HepG2 (cell line): ENCODE results near the gene TSEN54. TPM values are rescaled to one million over a fixed set of nuclear protein-coding genes. Genes with fewer than 3 reads are reported as not detected.

Experiments
- ATF7 ChIP-seq, 2 experiments: fragments of 450-650 bp in 1 of 2; sonication (generic) in 1 of 2; formaldehyde crosslinking in 1 of 2; IDR thresholded peaks; 2 replicates each; pipeline versions ENCODE4 v1.4.0 to v1.6.1; 2016 to 2020; ENCODE audit warnings: antibody characterized with exemption in 1 of 2, mild to moderate bottlenecking in 1 of 2, missing genetic modification reagents in 1 of 2
- BCL6 ChIP-seq: IDR thresholded peaks from 2 replicates; pipeline ENCODE4 v1.6.1; 2016; ENCODE audit warnings: missing genetic modification reagents, missing compliant biosample characterization
- EP300 ChIP-seq, 3 experiments: sonication (generic) in 1 of 3; formaldehyde crosslinking in 1 of 3; IDR thresholded peaks; 2 replicates each; pipeline versions ENCODE4 v1.5.1 to v1.6.1; 2011 to 2020; ENCODE audit warnings: low read depth in 2 of 3, low read length in 2 of 3, borderline replicate concordance in 1 of 3, improper control_type of control experiment in 1 of 3, mild to moderate bottlenecking in 1 of 3, missing genetic modification reagents in 1 of 3, moderate library complexity in 1 of 3
- ERF ChIP-seq: IDR thresholded peaks from 2 replicates; pipeline ENCODE4 v1.6.1; 2018; ENCODE audit warnings: missing biosample characterization, missing genetic modification reagents
- HDAC1 ChIP-seq: sonication (generic); formaldehyde crosslinking; IDR thresholded peaks from 2 replicates; pipeline ENCODE4 v1.5.1; 2020; ENCODE audit warnings: mild to moderate bottlenecking, missing genetic modification reagents
- MED1 ChIP-seq: sonication (generic); formaldehyde crosslinking; IDR thresholded peaks from 2 replicates; pipeline ENCODE4 v1.4.0; 2020; ENCODE audit warnings: missing genetic modification reagents
- MEIS2 ChIP-seq: sonication (generic); formaldehyde crosslinking; IDR thresholded peaks from 2 replicates; pipeline ENCODE4 v1.9.0; 2021; ENCODE audit warnings: mild to moderate bottlenecking, missing genetic modification reagents
- MXI1 ChIP-seq: IDR thresholded peaks from 3 replicates; pipeline ENCODE4 v1.6.1; 2012; ENCODE audit warnings: low read depth, low read length, inconsistent platforms, borderline replicate concordance
- PITX1 ChIP-seq: sonication (generic); formaldehyde crosslinking; IDR thresholded peaks from 2 replicates; pipeline ENCODE4 v1.5.1; 2020; ENCODE audit warnings: mild to moderate bottlenecking, missing genetic modification reagents
- RNF2 ChIP-seq: fragments of 450-650 bp; conservative IDR thresholded peaks from 2 replicates; pipeline ENCODE4 v1.6.1; 2016; ENCODE audit warnings: low read depth
- SAP130 ChIP-seq: IDR thresholded peaks from 2 replicates; pipeline ENCODE4 v1.6.1; 2016; ENCODE audit warnings: low read depth
- SOX13 ChIP-seq, 3 experiments: fragments of 450-650 bp in 1 of 3; sonication (generic) in 1 of 3; formaldehyde crosslinking in 1 of 3; IDR thresholded peaks in 2 of 3; conservative IDR thresholded peaks in 1 of 3; 2 replicates each; pipeline versions ENCODE4 v1.5.0 to v1.6.1; 2016 to 2020; ENCODE audit warnings: antibody characterized with exemption in 1 of 3, mild to moderate bottlenecking in 1 of 3, missing compliant biosample characterization in 1 of 3, missing genetic modification reagents in 1 of 3, moderate library complexity in 1 of 3
- SP5 ChIP-seq: IDR thresholded peaks from 2 replicates; pipeline ENCODE4 v1.6.1; 2016; ENCODE audit warnings: low read depth, borderline replicate concordance
- TBX2 ChIP-seq: sonication (generic); formaldehyde crosslinking; IDR thresholded peaks from 2 replicates; pipeline ENCODE4 v1.5.0; 2020; ENCODE audit warnings: missing genetic modification reagents, mild to moderate bottlenecking, borderline replicate concordance
- THYN1 ChIP-seq: sonication (generic); formaldehyde crosslinking; IDR thresholded peaks from 2 replicates; pipeline ENCODE4 v1.8.1; 2023; ENCODE audit warnings: low read depth, mild to moderate bottlenecking, moderate library complexity, missing genetic modification reagents, borderline replicate concordance
- ZNF629 ChIP-seq: sonication (generic); formaldehyde crosslinking; conservative IDR thresholded peaks from 2 replicates; pipeline ENCODE4 v1.5.0; 2020; ENCODE audit warnings: missing genetic modification reagents
- ZNF644 ChIP-seq: IDR thresholded peaks from 2 replicates; pipeline ENCODE4 v1.6.1; 2016; ENCODE audit warnings: low read depth
- ZNF776 ChIP-seq: sonication (generic); formaldehyde crosslinking; IDR thresholded peaks from 2 replicates; pipeline ENCODE4 v1.4.0; 2020; ENCODE audit warnings: mild to moderate bottlenecking, missing genetic modification reagents
- polyA plus RNA-seq, 8 experiments: library from polyadenylated mRNA; depleted of rRNA in 3 of 8; stranded (reverse) in 7 of 8; unstranded in 1 of 8; fragments of >200 nt; fragmentation: Illumina TruSeq in 4 of 8; extraction: Trizol in 4 of 8; gene quantifications; 2 replicates each; pipeline versions ENCODE4 v1.2.1 to v1.2.3, GENCODE V29; 2011 to 2016; ENCODE audit warnings: low read depth in 4 of 8, missing spikeins in 1 of 8, mixed read lengths in 1 of 8; ENCODE audit not compliant: insufficient read depth in 1 of 8
- total RNA-seq, 5 experiments: library from RNA; depleted of rRNA; stranded (reverse); fragments of >200 nt; fragmentation: Illumina TruSeq; extraction: Trizol; gene quantifications; 2 replicates each; pipeline ENCODE4 v1.2.3, GENCODE V29; 2016; ENCODE audit warnings: low read depth in 1 of 5
- TF ChIP-seq, protein P1 (sequence below): IDR thresholded peaks from 2 replicates; pipeline ENCODE4 v1.6.1; 2016
- TF ChIP-seq, protein P2 (sequence below): sonication (generic); IDR thresholded peaks from 2 replicates; pipeline ENCODE4 v1.6.1; 2016; ENCODE audit warnings: low read depth, borderline replicate concordance
- TF ChIP-seq, protein P3 (sequence below): sonication (generic); formaldehyde crosslinking; IDR thresholded peaks from 2 replicates; pipeline ENCODE4 v1.4.0; 2020; ENCODE audit warnings: missing genetic modification reagents, borderline replicate concordance
- TF ChIP-seq, protein P4 (sequence below): IDR thresholded peaks from 2 replicates; pipeline ENCODE4 v1.6.1; 2016; ENCODE audit warnings: mild to moderate bottlenecking, missing biosample characterization, missing genetic modification reagents

The TSEN54 gene
- total and polyA plus RNA-seq, 2 of the 13 experiments (the other 11 are each of a cell fraction or from before 2014, with no cell fraction given) = 62.9 to 63.3 TPM

DNA sequence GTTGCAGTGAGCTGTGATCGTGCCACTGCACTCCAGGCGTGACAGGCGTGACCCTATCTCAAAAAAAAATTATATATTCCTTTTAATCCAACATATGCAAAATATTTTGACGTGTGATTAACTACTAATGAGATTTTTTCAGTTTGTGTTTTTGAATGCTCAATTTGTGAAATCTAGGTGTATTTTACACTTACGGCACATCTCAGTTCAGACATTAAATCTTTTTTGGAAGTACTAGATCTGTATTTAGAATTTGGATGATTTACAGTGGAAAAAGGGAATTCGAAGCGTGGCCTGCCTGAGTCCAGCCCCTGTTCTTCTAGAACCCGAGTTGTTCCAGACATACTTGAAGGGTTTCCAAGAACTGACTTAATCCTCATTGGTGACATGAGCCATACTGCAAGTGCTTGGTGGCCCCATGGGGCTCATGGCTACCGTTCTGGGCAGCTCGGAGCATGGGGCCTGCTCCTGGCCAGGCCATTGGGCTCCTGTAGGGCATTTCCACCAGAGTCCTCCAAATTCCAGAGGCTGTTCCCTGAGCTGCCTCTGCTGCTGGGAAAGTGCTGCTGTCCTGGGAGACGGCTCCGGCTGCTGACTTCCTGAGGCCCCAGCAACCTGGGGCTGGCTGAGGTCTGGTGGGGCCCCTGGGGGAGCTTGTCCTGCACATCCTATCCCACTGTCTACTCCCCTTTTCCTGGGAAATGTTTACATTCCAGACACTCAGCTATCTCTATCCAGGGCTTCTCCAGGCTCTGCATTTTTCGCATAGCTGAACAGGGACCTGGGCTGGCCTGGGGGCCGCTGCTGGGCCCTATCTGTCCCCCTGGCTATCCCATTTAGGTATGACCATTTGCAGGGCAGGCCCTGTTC is 36.3 kb downstream of the TSEN54 start (continued):
- TF ChIP-seq, protein P1, sequence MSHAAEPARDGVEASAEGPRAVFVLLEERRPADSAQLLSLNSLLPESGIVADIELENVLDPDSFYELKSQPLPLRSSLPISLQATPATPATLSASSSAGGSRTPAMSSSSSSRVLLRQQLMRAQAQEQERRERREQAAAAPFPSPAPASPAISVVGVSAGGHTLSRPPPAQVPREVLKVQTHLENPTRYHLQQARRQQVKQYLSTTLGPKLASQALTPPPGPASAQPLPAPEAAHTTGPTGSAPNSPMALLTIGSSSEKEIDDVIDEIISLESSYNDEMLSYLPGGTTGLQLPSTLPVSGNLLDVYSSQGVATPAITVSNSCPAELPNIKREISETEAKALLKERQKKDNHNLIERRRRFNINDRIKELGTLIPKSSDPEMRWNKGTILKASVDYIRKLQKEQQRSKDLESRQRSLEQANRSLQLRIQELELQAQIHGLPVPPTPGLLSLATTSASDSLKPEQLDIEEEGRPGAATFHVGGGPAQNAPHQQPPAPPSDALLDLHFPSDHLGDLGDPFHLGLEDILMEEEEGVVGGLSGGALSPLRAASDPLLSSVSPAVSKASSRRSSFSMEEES (CRISPR knock-in tag) = peak; percentile 59
- TF ChIP-seq RNF2 = no peak
- TF ChIP-seq MXI1 = 0 out of 3 replicates have a peak, but pooled peaks have one; percentile 11
- TF ChIP-seq MED1 (CRISPR knock-in tag) = peak; percentile 75; the same call in 1 of the 2 replicates
- TF ChIP-seq THYN1 = no peak
- TF ChIP-seq PITX1 = 0 out of 2 replicates have a peak, but pooled peaks have one; percentile 50
- peak; percentile 69; the same call in 1 of the 2 replicates for TF ChIP-seq MEIS2 (CRISPR knock-in tag)
- TF ChIP-seq TBX2 (CRISPR knock-in tag) = peak; percentile 72
- no peak for TF ChIP-seq SOX13 (IDR thresholded peaks at IDR 0.05)
- TF ChIP-seq SOX13 (CRISPR knock-in tag; conservative IDR thresholded peaks at IDR 0.05 in 1 of 2, IDR thresholded peaks at IDR 0.05 in 1 of 2) = peak in 1 of 2 experiments; percentile 68; a peak in 2 of 4 replicates
- 0 out of 2 replicates have a peak, but pooled peaks have one; percentile 40 for TF ChIP-seq HDAC1 (CRISPR knock-in tag)
- TF ChIP-seq ATF7 (IDR thresholded peaks at IDR 0.05) = no peak
- TF ChIP-seq ATF7 (CRISPR knock-in tag; IDR thresholded peaks at IDR 0.05) = peak; percentile 18; the same call in 1 of the 2 replicates
- no peak; the same call in 1 of the 2 replicates for TF ChIP-seq ZNF629 (CRISPR knock-in tag)
- no peak for TF ChIP-seq ZNF644 (CRISPR knock-in tag)
- TF ChIP-seq, protein P2, sequence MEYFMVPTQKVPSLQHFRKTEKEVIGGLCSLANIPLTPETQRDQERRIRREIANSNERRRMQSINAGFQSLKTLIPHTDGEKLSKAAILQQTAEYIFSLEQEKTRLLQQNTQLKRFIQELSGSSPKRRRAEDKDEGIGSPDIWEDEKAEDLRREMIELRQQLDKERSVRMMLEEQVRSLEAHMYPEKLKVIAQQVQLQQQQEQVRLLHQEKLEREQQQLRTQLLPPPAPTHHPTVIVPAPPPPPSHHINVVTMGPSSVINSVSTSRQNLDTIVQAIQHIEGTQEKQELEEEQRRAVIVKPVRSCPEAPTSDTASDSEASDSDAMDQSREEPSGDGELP = peak; percentile 52; the same call in 1 of the 2 replicates
- peak; percentile 48; the same call in 1 of the 2 replicates for TF ChIP-seq SP5
- peak; percentile 66 for TF ChIP-seq ERF
- TF ChIP-seq, protein P3, sequence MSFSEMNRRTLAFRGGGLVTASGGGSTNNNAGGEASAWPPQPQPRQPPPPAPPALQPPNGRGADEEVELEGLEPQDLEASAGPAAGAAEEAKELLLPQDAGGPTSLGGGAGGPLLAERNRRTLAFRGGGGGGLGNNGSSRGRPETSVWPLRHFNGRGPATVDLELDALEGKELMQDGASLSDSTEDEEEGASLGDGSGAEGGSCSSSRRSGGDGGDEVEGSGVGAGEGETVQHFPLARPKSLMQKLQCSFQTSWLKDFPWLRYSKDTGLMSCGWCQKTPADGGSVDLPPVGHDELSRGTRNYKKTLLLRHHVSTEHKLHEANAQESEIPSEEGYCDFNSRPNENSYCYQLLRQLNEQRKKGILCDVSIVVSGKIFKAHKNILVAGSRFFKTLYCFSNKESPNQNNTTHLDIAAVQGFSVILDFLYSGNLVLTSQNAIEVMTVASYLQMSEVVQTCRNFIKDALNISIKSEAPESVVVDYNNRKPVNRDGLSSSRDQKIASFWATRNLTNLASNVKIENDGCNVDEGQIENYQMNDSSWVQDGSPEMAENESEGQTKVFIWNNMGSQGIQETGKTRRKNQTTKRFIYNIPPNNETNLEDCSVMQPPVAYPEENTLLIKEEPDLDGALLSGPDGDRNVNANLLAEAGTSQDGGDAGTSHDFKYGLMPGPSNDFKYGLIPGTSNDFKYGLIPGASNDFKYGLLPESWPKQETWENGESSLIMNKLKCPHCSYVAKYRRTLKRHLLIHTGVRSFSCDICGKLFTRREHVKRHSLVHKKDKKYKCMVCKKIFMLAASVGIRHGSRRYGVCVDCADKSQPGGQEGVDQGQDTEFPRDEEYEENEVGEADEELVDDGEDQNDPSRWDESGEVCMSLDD (CRISPR knock-in tag) = peak; percentile 95; the same call in 1 of the 2 replicates
- TF ChIP-seq, protein P4, sequence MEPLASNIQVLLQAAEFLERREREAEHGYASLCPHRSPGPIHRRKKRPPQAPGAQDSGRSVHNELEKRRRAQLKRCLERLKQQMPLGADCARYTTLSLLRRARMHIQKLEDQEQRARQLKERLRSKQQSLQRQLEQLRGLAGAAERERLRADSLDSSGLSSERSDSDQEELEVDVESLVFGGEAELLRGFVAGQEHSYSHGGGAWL (CRISPR knock-in tag) = 0 out of 2 replicates have a peak, but pooled peaks have one; percentile 51
- TF ChIP-seq BCL6 (CRISPR knock-in tag) = peak; percentile 97
- peak; percentile 85 for TF ChIP-seq SAP130
- peak; percentile 62 to 65; a peak in 2 of 4 replicates for TF ChIP-seq EP300 (IDR thresholded peaks at IDR 0.05; ENCODE audit: low read depth in 2 of 2, low read length in 2 of 2)
- no peak for TF ChIP-seq EP300 (CRISPR knock-in tag; IDR thresholded peaks at IDR 0.05; ENCODE audit: borderline replicate concordance)
- no peak for TF ChIP-seq ZNF776
